NCI-H2227 (cell line): ENCODE measurements around the gene SMYD3.

Experiments
- DNase-seq: peaks from one replicate; lab custom pipeline; 2025; ENCODE audit not compliant: unreplicated experiment; lab: John Stamatoyannopoulos, UW

SMYD3 gene

GRCh38 chr1:246317332-246318035 is 189.6 kb downstream of the SMYD3 start:
- no peak for DNase-seq

- DNase-seq, result no peak
Measured at GRCh38 chr1:246311461-246311860, 195.6 kb downstream of the SMYD3 start.

- DNase-seq, result no peak
Measured at GRCh38 chr1:246309247-246309884, 197.7 kb downstream of the SMYD3 start.

- no peak for DNase-seq
Measured at GRCh38 chr1:246308533-246309075, 198.5 kb downstream of the SMYD3 start.

GRCh38 chr1:246306415-246307037 is 200.6 kb downstream of the SMYD3 start:
- DNase-seq, result no peak

- DNase-seq, result peak; percentile 21
Measured at GRCh38 chr1:246304484-246305259, 202.4 kb downstream of the SMYD3 start.

- DNase-seq, result no peak
Measured at GRCh38 chr1:246302711-246303317, 204.3 kb downstream of the SMYD3 start.

- DNase-seq, result no peak
Measured at GRCh38 chr1:246302251-246302625, 204.8 kb downstream of the SMYD3 start.

GRCh38 chr1:246301553-246302250 is 205.4 kb downstream of the SMYD3 start:
- DNase-seq, result no peak

- no peak for DNase-seq
Measured at GRCh38 chr1:246300626-246301549, 206.2 kb downstream of the SMYD3 start.

- DNase-seq, result no peak
Measured at GRCh38 chr1:246297279-246298265, 209.5 kb downstream of the SMYD3 start.

- no peak for DNase-seq
Measured at GRCh38 chr1:246295968-246296367, 211.1 kb downstream of the SMYD3 start.

GRCh38 chr1:246295340-246295739 is 211.7 kb downstream of the SMYD3 start:
- DNase-seq, result no peak

- DNase-seq, result no peak
Measured at GRCh38 chr1:246294263-246294662, 212.8 kb downstream of the SMYD3 start.

- DNase-seq, result peak; percentile 80
Measured at GRCh38 chr1:246293366-246294121, 213.5 kb downstream of the SMYD3 start.

GRCh38 chr1:246292571-246292970 is 214.5 kb downstream of the SMYD3 start:
- peak; percentile 71 for DNase-seq

GRCh38 chr1:246291127-246291526 is 216.0 kb downstream of the SMYD3 start:
- peak; percentile 57 for DNase-seq
